Panc1 (cell line): ENCODE measurements around the gene ABCB8.

Source experiments
- POLR2AphosphoS5 ChIP-seq: IDR thresholded peaks from 2 replicates; pipeline ENCODE4 v1.6.1; 2012; ENCODE audit warnings: mild to moderate bottlenecking, low read depth, low read length, moderate library complexity
- SIN3A ChIP-seq: IDR thresholded peaks from 2 replicates; pipeline ENCODE4 v1.6.1; 2012; ENCODE audit warnings: low read depth, mild to moderate bottlenecking, low read length, moderate library complexity, borderline replicate concordance; ENCODE audit not compliant: insufficient read depth
- TCF7L2 ChIP-seq: IDR thresholded peaks from 2 replicates; pipeline ENCODE4 v1.6.1; 2011; ENCODE audit warnings: mild to moderate bottlenecking, low read depth, low read length, inconsistent platforms
- TF ChIP-seq, protein P1 (sequence below): fragments of 450-650 bp; IDR thresholded peaks from 2 replicates; pipeline ENCODE4 v1.5.1; 2017; ENCODE audit warnings: mild to moderate bottlenecking
- TF ChIP-seq, protein P2 (sequence below), 2 experiments: IDR thresholded peaks; 2 replicates each; pipeline ENCODE4 v1.6.1; 2011 to 2012; ENCODE audit warnings: low read depth in 2 of 2, control low read depth in 1 of 2, low read length in 1 of 2, mild to moderate bottlenecking in 1 of 2, moderate library complexity in 1 of 2; ENCODE audit not compliant: insufficient read depth in 1 of 2

DNA sequence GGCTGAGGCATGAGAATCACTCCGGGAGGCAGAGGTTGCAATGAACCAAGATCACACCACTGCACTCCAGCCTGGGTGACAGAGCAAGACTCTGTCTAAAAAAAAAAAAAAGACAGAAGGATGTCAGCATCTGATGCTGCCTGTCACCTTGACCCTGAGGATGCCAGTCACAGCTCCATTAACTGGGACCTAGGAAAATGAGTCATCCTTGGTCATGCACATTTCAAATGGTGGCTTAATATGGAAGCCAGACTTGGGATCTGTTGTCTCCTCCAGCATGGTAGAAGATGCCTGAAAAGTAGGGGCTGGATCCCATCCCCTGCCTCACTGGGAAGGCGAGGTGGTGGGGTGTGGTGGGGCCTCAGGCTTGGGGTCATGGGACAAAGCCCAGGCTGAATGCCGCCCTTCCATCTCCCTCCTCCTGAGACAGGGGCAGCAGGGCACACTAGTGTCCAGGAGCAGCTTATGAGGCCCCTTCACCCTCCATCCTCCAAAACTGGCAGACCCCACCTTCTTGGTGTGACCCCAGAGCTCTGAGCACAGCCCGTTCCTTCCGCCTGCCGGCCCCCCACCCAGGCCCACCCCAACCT is 36.1 kb upstream of the ABCB8 start:
- TF ChIP-seq, protein P1, sequence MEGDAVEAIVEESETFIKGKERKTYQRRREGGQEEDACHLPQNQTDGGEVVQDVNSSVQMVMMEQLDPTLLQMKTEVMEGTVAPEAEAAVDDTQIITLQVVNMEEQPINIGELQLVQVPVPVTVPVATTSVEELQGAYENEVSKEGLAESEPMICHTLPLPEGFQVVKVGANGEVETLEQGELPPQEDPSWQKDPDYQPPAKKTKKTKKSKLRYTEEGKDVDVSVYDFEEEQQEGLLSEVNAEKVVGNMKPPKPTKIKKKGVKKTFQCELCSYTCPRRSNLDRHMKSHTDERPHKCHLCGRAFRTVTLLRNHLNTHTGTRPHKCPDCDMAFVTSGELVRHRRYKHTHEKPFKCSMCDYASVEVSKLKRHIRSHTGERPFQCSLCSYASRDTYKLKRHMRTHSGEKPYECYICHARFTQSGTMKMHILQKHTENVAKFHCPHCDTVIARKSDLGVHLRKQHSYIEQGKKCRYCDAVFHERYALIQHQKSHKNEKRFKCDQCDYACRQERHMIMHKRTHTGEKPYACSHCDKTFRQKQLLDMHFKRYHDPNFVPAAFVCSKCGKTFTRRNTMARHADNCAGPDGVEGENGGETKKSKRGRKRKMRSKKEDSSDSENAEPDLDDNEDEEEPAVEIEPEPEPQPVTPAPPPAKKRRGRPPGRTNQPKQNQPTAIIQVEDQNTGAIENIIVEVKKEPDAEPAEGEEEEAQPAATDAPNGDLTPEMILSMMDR, result no peak
- no peak for TF ChIP-seq POLR2AphosphoS5
- TF ChIP-seq, protein P2, sequence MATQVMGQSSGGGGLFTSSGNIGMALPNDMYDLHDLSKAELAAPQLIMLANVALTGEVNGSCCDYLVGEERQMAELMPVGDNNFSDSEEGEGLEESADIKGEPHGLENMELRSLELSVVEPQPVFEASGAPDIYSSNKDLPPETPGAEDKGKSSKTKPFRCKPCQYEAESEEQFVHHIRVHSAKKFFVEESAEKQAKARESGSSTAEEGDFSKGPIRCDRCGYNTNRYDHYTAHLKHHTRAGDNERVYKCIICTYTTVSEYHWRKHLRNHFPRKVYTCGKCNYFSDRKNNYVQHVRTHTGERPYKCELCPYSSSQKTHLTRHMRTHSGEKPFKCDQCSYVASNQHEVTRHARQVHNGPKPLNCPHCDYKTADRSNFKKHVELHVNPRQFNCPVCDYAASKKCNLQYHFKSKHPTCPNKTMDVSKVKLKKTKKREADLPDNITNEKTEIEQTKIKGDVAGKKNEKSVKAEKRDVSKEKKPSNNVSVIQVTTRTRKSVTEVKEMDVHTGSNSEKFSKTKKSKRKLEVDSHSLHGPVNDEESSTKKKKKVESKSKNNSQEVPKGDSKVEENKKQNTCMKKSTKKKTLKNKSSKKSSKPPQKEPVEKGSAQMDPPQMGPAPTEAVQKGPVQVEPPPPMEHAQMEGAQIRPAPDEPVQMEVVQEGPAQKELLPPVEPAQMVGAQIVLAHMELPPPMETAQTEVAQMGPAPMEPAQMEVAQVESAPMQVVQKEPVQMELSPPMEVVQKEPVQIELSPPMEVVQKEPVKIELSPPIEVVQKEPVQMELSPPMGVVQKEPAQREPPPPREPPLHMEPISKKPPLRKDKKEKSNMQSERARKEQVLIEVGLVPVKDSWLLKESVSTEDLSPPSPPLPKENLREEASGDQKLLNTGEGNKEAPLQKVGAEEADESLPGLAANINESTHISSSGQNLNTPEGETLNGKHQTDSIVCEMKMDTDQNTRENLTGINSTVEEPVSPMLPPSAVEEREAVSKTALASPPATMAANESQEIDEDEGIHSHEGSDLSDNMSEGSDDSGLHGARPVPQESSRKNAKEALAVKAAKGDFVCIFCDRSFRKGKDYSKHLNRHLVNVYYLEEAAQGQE (IDR thresholded peaks at IDR 0.05; ENCODE audit: insufficient read depth in 1 of 2, low read depth in 2 of 2, low read length in 1 of 2), result no peak
- no peak for TF ChIP-seq SIN3A
- no peak for TF ChIP-seq TCF7L2
